Parathyroid adenoma (tissue), 2 donors: Measurements from ENCODE around the gene ENOX2.

Experiments
- H2AFZ ChIP-seq: fragments of 300-600 bp; sonication (generic); one replicate; pipeline ENCODE4 v1.7.0; 2017; ENCODE audit warnings: antibody characterized with exemption, mild to moderate bottlenecking
- H3K27ac ChIP-seq: fragments of 300-600 bp; sonication (generic); one replicate; pipeline ENCODE4 v1.7.0; 2017
- H3K27me3 ChIP-seq: fragments of 300-600 bp; sonication (generic); one replicate; pipeline ENCODE4 v1.7.0; 2017; ENCODE audit warnings: low read length; ENCODE audit not compliant: control insufficient read depth, insufficient read depth
- H3K36me3 ChIP-seq: fragments of 300-600 bp; sonication (generic); one replicate; pipeline ENCODE4 v1.7.0; 2017; ENCODE audit warnings: low read length; ENCODE audit not compliant: control insufficient read depth, insufficient read depth
- H3K4me1 ChIP-seq: fragments of 300-600 bp; sonication (generic); one replicate; pipeline ENCODE4 v1.7.0; 2017; ENCODE audit warnings: control low read depth
- H3K4me2 ChIP-seq: fragments of 300-600 bp; sonication (generic); one replicate; pipeline ENCODE4 v1.7.0; 2017; ENCODE audit warnings: low read length
- H3K4me3 ChIP-seq: fragments of 300-600 bp; sonication (generic); one replicate; pipeline ENCODE4 v1.7.0; 2017; ENCODE audit warnings: low read depth, low read length
- H3K79me2 ChIP-seq: fragments of 300-600 bp; sonication (generic); one replicate; pipeline ENCODE4 v1.7.0; 2017; ENCODE audit warnings: control low read depth
- H3K9ac ChIP-seq: fragments of 300-600 bp; sonication (generic); one replicate; pipeline ENCODE4 v1.7.0; 2017; ENCODE audit warnings: mild to moderate bottlenecking
- H3K9me3 ChIP-seq: fragments of 300-600 bp; sonication (generic); one replicate; pipeline ENCODE4 v1.7.0; 2017; ENCODE audit warnings: low read length; ENCODE audit not compliant: control insufficient read depth
- CTCF ChIP-seq: fragments of 300-600 bp; sonication (generic); IDR thresholded peaks from one replicate; pipeline ENCODE4 v1.7.0; 2017; ENCODE audit warnings: antibody characterized with exemption, mild to moderate bottlenecking
- donor health status: primary hyperparathyroidism.

ENOX2 gene

GRCh38 chrX:130688360-130688759, 214.6 kb downstream of the ENOX2 start:
- H3K4me3 ChIP-seq = no peak overlapping the region
- H3K79me2 ChIP-seq = no peaks in the 10 kb centered on the region
- no peaks in the 10 kb centered on the region for H3K36me3 ChIP-seq
- TF ChIP-seq CTCF = no peak
- H3K4me1 ChIP-seq = no peaks in the 10 kb centered on the region
- H3K9me3 ChIP-seq = no peaks in the 10 kb centered on the region
- no peak overlapping the region for H3K4me2 ChIP-seq
- H3K27me3 ChIP-seq = no peaks in the 10 kb centered on the region
- no peak overlapping the region for H2AFZ ChIP-seq
- no peak overlapping the region for H3K9ac ChIP-seq
- no peak overlapping the region for H3K27ac ChIP-seq

GRCh38 chrX:130682990-130683389, 220.0 kb downstream of the ENOX2 start:
- Histone ChIP-seq H3K9me3 (no peaks in the 10 kb centered on the region), H3K4me2 (no peak overlapping the region), H2AFZ (no peak overlapping the region), H3K4me1 (no peaks in the 10 kb centered on the region), H3K79me2 (no peaks in the 10 kb centered on the region), H3K4me3 (no peak overlapping the region), H3K36me3 (no peaks in the 10 kb centered on the region), H3K9ac (no peak overlapping the region), H3K27ac (no peak overlapping the region), H3K27me3 (no peaks in the 10 kb centered on the region)
- no peak for TF ChIP-seq CTCF

- no peak for TF ChIP-seq CTCF
- no peak overlapping the region for H3K27ac ChIP-seq
These were observed 222.6 kb downstream of the ENOX2 start for GRCh38 chrX:130680164-130681035.

GRCh38 chrX:130676861-130677260, 226.1 kb downstream of the ENOX2 start:
- Histone ChIP-seq H3K9ac (no peak overlapping the region), H3K79me2 (no peaks in the 10 kb centered on the region), H3K4me2 (no peak overlapping the region), H3K4me3 (no peak overlapping the region), H3K9me3 (no peaks in the 10 kb centered on the region), H2AFZ (no peak overlapping the region), H3K27ac (no peak overlapping the region), H3K36me3 (no peaks in the 10 kb centered on the region), H3K27me3 (no peaks in the 10 kb centered on the region), H3K4me1 (no peaks in the 10 kb centered on the region)
- no peak for TF ChIP-seq CTCF

More at GRCh38 chrX:130680164-130681035, 222.6 kb downstream of the ENOX2 start:
- Histone ChIP-seq H3K36me3 (no peaks in the 10 kb centered on the region), H3K9me3 (no peaks in the 10 kb centered on the region), H3K9ac (no peak overlapping the region), H2AFZ (no peak overlapping the region), H3K79me2 (no peaks in the 10 kb centered on the region), H3K4me3 (no peak overlapping the region), H3K4me1 (no peaks in the 10 kb centered on the region), H3K4me2 (no peak overlapping the region), H3K27me3 (no peaks in the 10 kb centered on the region)

GRCh38 chrX:130672214-130672613, 230.8 kb downstream of the ENOX2 start:
- no peaks in the 10 kb centered on the region for H3K4me1 ChIP-seq
- H3K4me3 ChIP-seq = no peak overlapping the region
- no peak overlapping the region for H3K4me2 ChIP-seq
- TF ChIP-seq CTCF = no peak
- no peaks in the 10 kb centered on the region for H3K79me2 ChIP-seq
- no peaks in the 10 kb centered on the region for H3K27me3 ChIP-seq
- H3K27ac ChIP-seq = no peak overlapping the region
- H3K36me3 ChIP-seq = no peaks in the 10 kb centered on the region
- H2AFZ ChIP-seq = no peak overlapping the region
- H3K9me3 ChIP-seq = no peaks in the 10 kb centered on the region
- no peak overlapping the region for H3K9ac ChIP-seq
